ENCODE measurements around the gene NOL6. TPM values are rescaled to one million over a fixed set of nuclear protein-coding genes. Genes with fewer than 3 reads are reported as not detected.

Gene NOL6
- polyA plus RNA-seq, 2 of the 4 experiments (the other 2 are of a cell fraction) = 49.5 to 52.0 TPM

GRCh38 chr9:33480976-33481375, 7.3 kb upstream of the NOL6 start:
- no peaks in the 10 kb centered on the region for H3K4me1 ChIP-seq
- DNase-seq (ENCODE audit: low read depth in 1 of 2, low spot score in 1 of 2) (no peak), ATAC-seq (no peak), FAIRE-seq (no peak)
- 93% methylated on average over 6 of the region's 6 CpGs for WGBS (ENCODE audit: missing lambda C conversion rate)
- H3K27ac ChIP-seq = no peak overlapping the region
- CTCF ChIA-PET = interaction anchor here (1.5 to 40.3 kb wide), 5 partner anchors 8 to 106 kb away, joined by 3 to 834 read pairs (median 4); partner anchors contain the start of gene AQP3
- TF ChIP-seq RCOR1 (IDR thresholded peaks at IDR 0.05; ENCODE audit: low read depth, low read length) (no peak), JUNB (IDR thresholded peaks at IDR 0.05) (no peak), PBX3 (IDR thresholded peaks at IDR 0.05) (no peak), BCL3 (IDR thresholded peaks at IDR 0.05) (no peak), KDM1A (IDR thresholded peaks at IDR 0.05; ENCODE audit: low read depth) (no peak), MAFK (IDR thresholded peaks at IDR 0.05; ENCODE audit: partially characterized antibody) (no peak), FOXS1 (CRISPR knock-in tag; IDR thresholded peaks at IDR 0.05) (no peak)
- TF ChIP-seq, protein P1, sequence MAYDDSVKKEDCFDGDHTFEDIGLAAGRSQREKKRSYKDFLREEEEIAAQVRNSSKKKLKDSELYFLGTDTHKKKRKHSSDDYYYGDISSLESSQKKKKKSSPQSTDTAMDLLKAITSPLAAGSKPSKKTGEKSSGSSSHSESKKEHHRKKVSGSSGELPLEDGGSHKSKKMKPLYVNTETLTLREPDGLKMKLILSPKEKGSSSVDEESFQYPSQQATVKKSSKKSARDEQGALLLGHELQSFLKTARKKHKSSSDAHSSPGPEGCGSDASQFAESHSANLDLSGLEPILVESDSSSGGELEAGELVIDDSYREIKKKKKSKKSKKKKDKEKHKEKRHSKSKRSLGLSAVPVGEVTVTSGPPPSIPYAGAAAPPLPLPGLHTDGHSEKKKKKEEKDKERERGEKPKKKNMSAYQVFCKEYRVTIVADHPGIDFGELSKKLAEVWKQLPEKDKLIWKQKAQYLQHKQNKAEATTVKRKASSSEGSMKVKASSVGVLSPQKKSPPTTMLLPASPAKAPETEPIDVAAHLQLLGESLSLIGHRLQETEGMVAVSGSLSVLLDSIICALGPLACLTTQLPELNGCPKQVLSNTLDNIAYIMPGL (CRISPR knock-in tag; IDR thresholded peaks at IDR 0.05; ENCODE audit: borderline replicate concordance) = no peak
- no peaks in the 10 kb centered on the region for H3K9me3 ChIP-seq
- no peak overlapping the region for H3K4me3 ChIP-seq
- POLR2A ChIA-PET = no interaction called here
- no peak overlapping the region for H3K4me2 ChIP-seq

GRCh38 chr9:33480106-33480505, 6.4 kb upstream of the NOL6 start:
- ChIA-PET POLR2A (no interaction called here), CTCF (interaction anchor here (1.5 to 40.3 kb wide), 5 partner anchors 8 to 106 kb away, joined by 3 to 834 read pairs (median 4); partner anchors contain the start of gene AQP3)
- no peak overlapping the region for H3K27ac ChIP-seq
- DNase-seq (ENCODE audit: low read depth in 1 of 2, low spot score in 1 of 2) (no peak), ATAC-seq (no peak), FAIRE-seq (no peak)
- no peak overlapping the region for H3K4me3 ChIP-seq
- no peak for TF ChIP-seq POLR2A (IDR thresholded peaks at IDR 0.05; ENCODE audit: low read length)
- TF ChIP-seq FOXS1 (CRISPR knock-in tag; IDR thresholded peaks at IDR 0.05) = no peak
- TF ChIP-seq KDM5A (IDR thresholded peaks at IDR 0.05) = no peak
- TF ChIP-seq MAZ (IDR thresholded peaks at IDR 0.05; ENCODE audit: borderline replicate concordance, low read depth, low read length) = no peak
- no peak for TF ChIP-seq POLR2AphosphoS2 (conservative IDR thresholded peaks at IDR 0.05; ENCODE audit: low read length)
- no peak for TF ChIP-seq RARB (CRISPR knock-in tag; IDR thresholded peaks at IDR 0.05)
- no peak for TF ChIP-seq HDAC2 (IDR thresholded peaks at IDR 0.05)
- TF ChIP-seq REST (IDR thresholded peaks at IDR 0.05) = no peak
- no peak for TF ChIP-seq ESRRA (IDR thresholded peaks at IDR 0.05; ENCODE audit: borderline replicate concordance, low read length)
- no peak for TF ChIP-seq GATA3 (IDR thresholded peaks at IDR 0.05; ENCODE audit: borderline replicate concordance)
- no peak for TF ChIP-seq SREBF2 (IDR thresholded peaks at IDR 0.05)
- TF ChIP-seq TFCP2L1 (CRISPR knock-in tag; IDR thresholded peaks at IDR 0.05) = no peak
- no peak for TF ChIP-seq KDM1A (IDR thresholded peaks at IDR 0.05; ENCODE audit: low read depth)
- TF ChIP-seq, protein P2, sequence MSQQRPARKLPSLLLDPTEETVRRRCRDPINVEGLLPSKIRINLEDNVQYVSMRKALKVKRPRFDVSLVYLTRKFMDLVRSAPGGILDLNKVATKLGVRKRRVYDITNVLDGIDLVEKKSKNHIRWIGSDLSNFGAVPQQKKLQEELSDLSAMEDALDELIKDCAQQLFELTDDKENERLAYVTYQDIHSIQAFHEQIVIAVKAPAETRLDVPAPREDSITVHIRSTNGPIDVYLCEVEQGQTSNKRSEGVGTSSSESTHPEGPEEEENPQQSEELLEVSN (IDR thresholded peaks at IDR 0.05; ENCODE audit: borderline replicate concordance, low read depth) = no peak
- TF ChIP-seq RAD21 (conservative IDR thresholded peaks at IDR 0.05 in 1 of 2, IDR thresholded peaks at IDR 0.05 in 1 of 2) = no peak
- WGBS (ENCODE audit: missing lambda C conversion rate) = 65% methylated on average over 2 of the region's 2 CpGs
- H3K4me2 ChIP-seq = no peak overlapping the region
- no peaks in the 10 kb centered on the region for H3K4me1 ChIP-seq
- no peaks in the 10 kb centered on the region for H3K9me3 ChIP-seq
